Measurements from ENCODE around the gene PPP2R2B. TPM values are rescaled to one million over a fixed set of nuclear protein-coding genes. Genes with fewer than 3 reads are reported as not detected.

The PPP2R2B gene
- total and polyA plus RNA-seq, 11 donors, result 0.03 to 2.9 (median 0.30) TPM; not detected in 1

- no peaks in the 10 kb centered on the region for H3K9me3 ChIP-seq
- DNase-seq (no peak), ATAC-seq (no peak)
- no peak overlapping the region for H3K27ac ChIP-seq
- peaks cover 0 to 5% (median 0%) of the 10 kb centered on the region in 12 donors for H3K4me1 ChIP-seq
- 55 to 61% (median 58%) methylated on average over 6 of the region's 6 CpGs for WGBS, 4 donors
- H3K36me3 ChIP-seq, result no peaks in the 10 kb centered on the region
- intact Hi-C loops (cut with DNase I), result no loop called here
- no peak for TF ChIP-seq POLR2A (IDR thresholded peaks at IDR 0.05)
- TF ChIP-seq CTCF (IDR thresholded peaks at IDR 0.05), result no peak
- no peak overlapping the region for H3K4me3 ChIP-seq
- no peaks in the 10 kb centered on the region for H3K27me3 ChIP-seq
Observed at GRCh38 chr5:146699664-146700418, 178.7 kb downstream of the PPP2R2B start.

GRCh38 chr5:146699138-146699537 lies 179.4 kb downstream of the PPP2R2B start:
- ATAC-seq, result no peak
- DNase-seq, result no peak
- TF ChIP-seq POLR2A (IDR thresholded peaks at IDR 0.05) (no peak), CTCF (IDR thresholded peaks at IDR 0.05) (no peak)
- peaks cover 0 to 5% (median 0%) of the 10 kb centered on the region in 12 donors for H3K4me1 ChIP-seq
- H3K36me3 ChIP-seq, result no peaks in the 10 kb centered on the region
- H3K27me3 ChIP-seq, result no peaks in the 10 kb centered on the region
- no peak overlapping the region for H3K27ac ChIP-seq
- intact Hi-C loops (cut with DNase I), result no loop called here
- no peaks in the 10 kb centered on the region for H3K9me3 ChIP-seq
- H3K4me3 ChIP-seq, result no peak overlapping the region
- 54 to 67% (median 59%) methylated on average over 3 of the region's 3 CpGs for WGBS, 4 donors

GRCh38 chr5:146698651-146699050 lies 179.9 kb downstream of the PPP2R2B start:
- intact Hi-C loops (cut with DNase I), result no loop called here
- Histone ChIP-seq H3K4me1 (peaks cover 0 to 5% (median 0%) of the 10 kb centered on the region in 12 donors), H3K36me3 (no peaks in the 10 kb centered on the region), H3K27me3 (no peaks in the 10 kb centered on the region), H3K9me3 (no peaks in the 10 kb centered on the region), H3K27ac (no peak overlapping the region), H3K4me3 (no peak overlapping the region)
- ATAC-seq (no peak), DNase-seq (no peak)
- TF ChIP-seq POLR2A (IDR thresholded peaks at IDR 0.05), result no peak
- no peak for TF ChIP-seq CTCF (IDR thresholded peaks at IDR 0.05)
- 88 to 97% (median 89%) methylated on average over 1 of the region's 1 CpG for WGBS, 4 donors

GRCh38 chr5:146697211-146697610 lies 181.3 kb downstream of the PPP2R2B start:
- no peak overlapping the region for H3K4me3 ChIP-seq
- no peak for TF ChIP-seq POLR2A (IDR thresholded peaks at IDR 0.05)
- no peak for TF ChIP-seq CTCF (IDR thresholded peaks at IDR 0.05)
- H3K9me3 ChIP-seq, result no peaks in the 10 kb centered on the region
- H3K27me3 ChIP-seq, result no peaks in the 10 kb centered on the region
- peaks cover 0 to 5% (median 0%) of the 10 kb centered on the region in 12 donors for H3K4me1 ChIP-seq
- intact Hi-C loops (cut with DNase I), result no loop called here
- H3K36me3 ChIP-seq, result no peaks in the 10 kb centered on the region
- ATAC-seq (no peak), DNase-seq (no peak)
- no peak overlapping the region for H3K27ac ChIP-seq

Data from heart left ventricle (tissue), 16 donors.